ENCODE results near the gene PLPP7.

GRCh38 chr9:131290036-131290766 is 678 bp downstream of the PLPP7 start:
- TF ChIP-seq GATA2 (CRISPR knock-in tag; IDR thresholded peaks at IDR 0.05) (no peak), CTCF (IDR thresholded peaks at IDR 0.05) (no peak), NFIC (IDR thresholded peaks at IDR 0.05; ENCODE audit: borderline replicate concordance) (no peak), SIN3A (IDR thresholded peaks at IDR 0.05; ENCODE audit: borderline replicate concordance, low read depth, low read length) (no peak), JUND (IDR thresholded peaks at IDR 0.05) (no peak), POLR2AphosphoS5 (IDR thresholded peaks at IDR 0.05; ENCODE audit: low read depth, low read length) (no peak), EP300 (IDR thresholded peaks at IDR 0.05; ENCODE audit: borderline replicate concordance in 1 of 2, low read depth in 1 of 2, low read length in 1 of 2) (no peak), RFX5 (IDR thresholded peaks at IDR 0.05; ENCODE audit: low read length) (no peak), CHD2 (IDR thresholded peaks at IDR 0.05; ENCODE audit: low read length, partially characterized antibody) (no peak), ZBTB33 (IDR thresholded peaks at IDR 0.05; ENCODE audit: borderline replicate concordance, low read depth) (no peak), EZH2phosphoT487 (IDR thresholded peaks at IDR 0.05; ENCODE audit: borderline replicate concordance, low read depth) (no peak), IRF3 (IDR thresholded peaks at IDR 0.05; ENCODE audit: low read depth, low read length) (no peak), TAF1 (IDR thresholded peaks at IDR 0.05; ENCODE audit: borderline replicate concordance, low read depth, low read length) (no peak), NRF1 (IDR thresholded peaks at IDR 0.05; ENCODE audit: low read depth, low read length) (no peak)

Data from SK-N-SH (cell line).